GM23248 (cell line): ENCODE data around the gene ITSN2.

Source experiments
- EZH2 ChIP-seq: fragments of 200-600 bp; sonication (generic); IDR thresholded peaks from 2 replicates; pipeline ENCODE4 v1.6.1; 2018; ENCODE audit warnings: antibody characterized with exemption, mild to moderate bottlenecking; ENCODE audit not compliant: insufficient read depth, poor library complexity, severe bottlenecking
- EZH2phosphoT487 ChIP-seq: fragments of 200-600 bp; sonication (generic); IDR thresholded peaks from 2 replicates; pipeline ENCODE4 v1.6.1; 2018; ENCODE audit warnings: antibody characterized with exemption, moderate library complexity, mild to moderate bottlenecking, low read depth; ENCODE audit not compliant: insufficient read depth

GRCh38 chr2:24307961-24308360 lies 52.4 kb downstream of the ITSN2 start:
- no peak for TF ChIP-seq EZH2phosphoT487
- no peak for TF ChIP-seq EZH2
